SK-N-SH (cell line): ENCODE data around the gene FRAS1. TPM values are rescaled to one million over a fixed set of nuclear protein-coding genes. Genes with fewer than 3 reads are reported as not detected.

Experiments
- CTCF ChIA-PET: fragments of 300-600, 350-600 bp; formaldehyde crosslinking; extraction: SDS; loops from one replicate; lab custom pipeline; 2021; lab: Yijun Ruan, JAX
- POLR2A ChIA-PET: fragments of 350-600 bp; sonication (Branson Sonifier 250); formaldehyde crosslinking; extraction: SDS; loops from one replicate; lab custom pipeline; 2020; ENCODE audit warnings: antibody characterized with exemption, inconsistent platforms; lab: Yijun Ruan, JAX
- DNase-seq: peaks from one replicate; pipeline ENCODE4 v3.0.0; 2012
- H2AFZ ChIP-seq: fragments of 200-600 bp; sonication (generic); 2 replicates; pipeline ENCODE4 v1.8.1; 2016; ENCODE audit warnings: antibody characterized with exemption, mild to moderate bottlenecking, low read depth
- H3F3A ChIP-seq: fragments of 200-600 bp; sonication (generic); replicated peaks from 2 replicates; pipeline ENCODE3; 2016; ENCODE audit warnings: antibody characterized with exemption, mild to moderate bottlenecking; ENCODE audit not compliant: insufficient read depth
- H3K27ac ChIP-seq, 2 experiments: fragments of 200-500 bp in 1 of 2; fragments of 200-600 bp in 1 of 2; sonication (Bioruptor generic) in 1 of 2; sonication (generic), shearing (Covaris generic) in 1 of 2; 2 replicates each; pipeline versions ENCODE4 v1.5.1 to v1.6.1; 2014 to 2016; ENCODE audit warnings: low read depth in 2 of 2, inconsistent platforms in 1 of 2, low read length in 1 of 2, mild to moderate bottlenecking in 1 of 2, mixed read lengths in 1 of 2
- H3K27me3 ChIP-seq: fragments of 200-600 bp; sonication (generic), shearing (Covaris generic); 2 replicates; pipeline ENCODE4 v1.6.1; 2016; ENCODE audit warnings: mixed run types; ENCODE audit not compliant: insufficient read depth
- H3K36me3 ChIP-seq, 2 experiments: fragments of 200-500 bp in 1 of 2; fragments of 200-600 bp in 1 of 2; sonication (Bioruptor generic) in 1 of 2; sonication (generic) in 1 of 2; replicated peaks in 1 of 2; 2 replicates each; pipeline versions ENCODE3 to v1.5.1; 2014 to 2016; ENCODE audit warnings: low read length in 1 of 2, mild to moderate bottlenecking in 1 of 2; ENCODE audit not compliant: insufficient read depth in 2 of 2, control insufficient read depth in 1 of 2
- H3K4me1 ChIP-seq, 2 experiments: fragments of 200-500 bp in 1 of 2; fragments of 200-600 bp in 1 of 2; sonication (Bioruptor generic) in 1 of 2; sonication (generic), shearing (Covaris generic) in 1 of 2; 2 replicates each; pipeline versions ENCODE4 v1.5.1 to v1.6.1; 2014 to 2016; ENCODE audit warnings: low read depth in 1 of 2, low read length in 1 of 2, mixed run types in 1 of 2; ENCODE audit not compliant: insufficient read depth in 2 of 2, control insufficient read depth in 1 of 2
- H3K4me2 ChIP-seq: fragments of 200-600 bp; sonication (generic), shearing (Covaris generic); 2 replicates; pipeline ENCODE4 v1.6.1; 2017; ENCODE audit warnings: mixed run types
- H3K4me3 ChIP-seq, 2 experiments: fragments of 200-500 bp in 1 of 2; fragments of 200-600 bp in 1 of 2; sonication (Bioruptor generic) in 1 of 2; sonication (generic), shearing (Covaris generic) in 1 of 2; 2 replicates each; pipeline versions ENCODE4 v1.5.1 to v1.8.1; 2014 to 2016; ENCODE audit warnings: low read depth in 2 of 2, inconsistent platforms in 1 of 2, low read length in 1 of 2, mild to moderate bottlenecking in 1 of 2, mixed read lengths in 1 of 2, moderate library complexity in 1 of 2
- H3K79me2 ChIP-seq: fragments of 200-600 bp; sonication (generic); 2 replicates; pipeline ENCODE4 v1.8.1; 2017; ENCODE audit warnings: mild to moderate bottlenecking; ENCODE audit not compliant: insufficient read depth
- H3K9ac ChIP-seq: fragments of 200-600 bp; sonication (generic); 2 replicates; pipeline ENCODE4 v1.6.1; 2017; ENCODE audit warnings: mixed run types
- H3K9me2 ChIP-seq: fragments of 200-600 bp; sonication (generic); 2 replicates; pipeline ENCODE4 v1.6.1; 2017; ENCODE audit warnings: mixed run types
- H3K9me3 ChIP-seq: fragments of 200-600 bp; sonication (generic); 2 replicates; pipeline ENCODE4 v1.6.1; 2017; ENCODE audit warnings: mixed run types, mild to moderate bottlenecking, moderate library complexity
- H4K20me1 ChIP-seq: fragments of 200-600 bp; sonication (generic); 2 replicates; pipeline ENCODE4 v1.6.1; 2017; ENCODE audit warnings: mild to moderate bottlenecking, mixed run types; ENCODE audit not compliant: insufficient read depth
- EP300 ChIP-seq, 2 experiments: IDR thresholded peaks; 2 replicates each; pipeline versions ENCODE4 v1.4.0 to v1.6.1; 2012; ENCODE audit warnings: borderline replicate concordance in 1 of 2, low read depth in 1 of 2, low read length in 1 of 2
- FOSL2 ChIP-seq: IDR thresholded peaks from 2 replicates; pipeline ENCODE4 v1.4.0; 2012; ENCODE audit warnings: low read depth, mild to moderate bottlenecking, moderate library complexity, borderline replicate concordance
- GABPA ChIP-seq: IDR thresholded peaks from 2 replicates; pipeline ENCODE4 v1.4.0; 2012; ENCODE audit warnings: low read depth, mild to moderate bottlenecking
- IRF3 ChIP-seq: fragments of 150-350 bp; IDR thresholded peaks from 2 replicates; pipeline ENCODE4 v1.6.1; 2016; ENCODE audit warnings: mild to moderate bottlenecking, low read depth, low read length
- JUND ChIP-seq: IDR thresholded peaks from 2 replicates; pipeline ENCODE4 v1.4.0; 2012
- POLR2AphosphoS5 ChIP-seq: IDR thresholded peaks from 2 replicates; pipeline ENCODE4 v1.6.1; 2012; ENCODE audit warnings: low read depth, low read length
- RAD21 ChIP-seq: IDR thresholded peaks from 2 replicates; pipeline ENCODE4 v1.6.1; 2012; ENCODE audit warnings: mild to moderate bottlenecking, low read length
- RCOR1 ChIP-seq: fragments of 150-350 bp; IDR thresholded peaks from 2 replicates; pipeline ENCODE4 v1.6.1; 2017; ENCODE audit warnings: antibody characterized with exemption, low read length
- REST ChIP-seq: IDR thresholded peaks from 2 replicates; pipeline ENCODE4 v1.6.1; 2012; ENCODE audit warnings: mild to moderate bottlenecking, low read depth, low read length, moderate library complexity
- RFX5 ChIP-seq: IDR thresholded peaks from 2 replicates; pipeline ENCODE4 v1.6.1; 2012; ENCODE audit warnings: mild to moderate bottlenecking, improper control_type of control experiment, low read length
- RXRA ChIP-seq: IDR thresholded peaks from 2 replicates; pipeline ENCODE4 v1.4.0; 2012; ENCODE audit warnings: low read depth, mild to moderate bottlenecking, borderline replicate concordance
- USF1 ChIP-seq: IDR thresholded peaks from 2 replicates; pipeline ENCODE4 v1.4.0; 2012; ENCODE audit warnings: low read depth, borderline replicate concordance
- USF2 ChIP-seq: fragments of 150-350 bp; IDR thresholded peaks from 2 replicates; pipeline ENCODE4 v1.6.1; 2017; ENCODE audit warnings: antibody characterized with exemption, low read length, low read depth, borderline replicate concordance
- WGBS: methylation state at CpG from one replicate; pipeline ENCODE4 v1.1.6; 2017; ENCODE audit warnings: low lambda C conversion rate; 5-methylcytosine and 5-hydroxymethylcytosine counted together
- polyA plus RNA-seq, 3 experiments: library from polyadenylated mRNA; depleted of rRNA; stranded (reverse); fragments of >200 nt; gene quantifications; 2 replicates each; pipeline ENCODE4 v1.2.3, GENCODE V29; 2012

FRAS1 gene
- polyA plus RNA-seq, 1 of the 3 experiments (the other 2 are of a cell fraction): 8.3 TPM

GRCh38 chr4:78040431-78040830, 16.7 kb upstream of the FRAS1 start (continued):
- no peak for TF ChIP-seq POLR2AphosphoS5
- TF ChIP-seq RXRA: no peak
- no peak for TF ChIP-seq USF2

GRCh38 chr4:78047366-78047765, 9.8 kb upstream of the FRAS1 start:
- no peak overlapping the region for H3K4me3 ChIP-seq
- H3K9me3 ChIP-seq: no peaks in the 10 kb centered on the region
- H3K4me2 ChIP-seq: no peak overlapping the region
- WGBS: 66% methylated on average over 3 of the region's 3 CpGs
- H3K27ac ChIP-seq: no peak overlapping the region
- no peaks in the 10 kb centered on the region for H3K4me1 ChIP-seq
- no peaks in the 10 kb centered on the region for H4K20me1 ChIP-seq
- H3K9ac ChIP-seq: no peak overlapping the region
- no peaks in the 10 kb centered on the region for H3K9me2 ChIP-seq
- POLR2A ChIA-PET: interaction anchor here (1.5 kb wide), 1 partner anchor 10 kb away, joined by 3 read pairs; the partner anchor contains the start of gene FRAS1
- no peak overlapping the region for H2AFZ ChIP-seq
- H3F3A ChIP-seq: no peaks in the 10 kb centered on the region
- H3K36me3 ChIP-seq: no peaks in the 10 kb centered on the region
- DNase-seq: no peak
- TF ChIP-seq RFX5: no peak
- no peak for TF ChIP-seq EP300 (IDR thresholded peaks at IDR 0.05; ENCODE audit: borderline replicate concordance in 1 of 2, low read depth in 1 of 2, low read length in 1 of 2)
- TF ChIP-seq RCOR1: no peak
- TF ChIP-seq FOSL2: no peak
- no peak for TF ChIP-seq IRF3
- TF ChIP-seq REST: no peak
- no peak for TF ChIP-seq POLR2AphosphoS5
- TF ChIP-seq USF1: no peak
- TF ChIP-seq GABPA: no peak
- TF ChIP-seq JUND: no peak
- TF ChIP-seq RAD21: no peak
- CTCF ChIA-PET: interaction anchor here (0.6 to 2.8 kb wide), 3 partner anchors 8 to 609 kb away, joined by 3 to 14 read pairs (median 3); no protein-coding TSS in a partner anchor
- H3K27me3 ChIP-seq: no peaks in the 10 kb centered on the region
- no peaks in the 10 kb centered on the region for H3K79me2 ChIP-seq
